ENCODE measurements around the gene SLC38A10. TPM values are rescaled to one million over a fixed set of nuclear protein-coding genes. Genes with fewer than 3 reads are reported as not detected.
"Not testable (repeated sequence)": the region's sequence is repeated elsewhere in the genome, so short reads cannot be mapped to it uniquely, and the experiment has no call there.

SLC38A10 gene
- total RNA-seq, 1 experiment from 2014 or later, result 109 TPM

DNA sequence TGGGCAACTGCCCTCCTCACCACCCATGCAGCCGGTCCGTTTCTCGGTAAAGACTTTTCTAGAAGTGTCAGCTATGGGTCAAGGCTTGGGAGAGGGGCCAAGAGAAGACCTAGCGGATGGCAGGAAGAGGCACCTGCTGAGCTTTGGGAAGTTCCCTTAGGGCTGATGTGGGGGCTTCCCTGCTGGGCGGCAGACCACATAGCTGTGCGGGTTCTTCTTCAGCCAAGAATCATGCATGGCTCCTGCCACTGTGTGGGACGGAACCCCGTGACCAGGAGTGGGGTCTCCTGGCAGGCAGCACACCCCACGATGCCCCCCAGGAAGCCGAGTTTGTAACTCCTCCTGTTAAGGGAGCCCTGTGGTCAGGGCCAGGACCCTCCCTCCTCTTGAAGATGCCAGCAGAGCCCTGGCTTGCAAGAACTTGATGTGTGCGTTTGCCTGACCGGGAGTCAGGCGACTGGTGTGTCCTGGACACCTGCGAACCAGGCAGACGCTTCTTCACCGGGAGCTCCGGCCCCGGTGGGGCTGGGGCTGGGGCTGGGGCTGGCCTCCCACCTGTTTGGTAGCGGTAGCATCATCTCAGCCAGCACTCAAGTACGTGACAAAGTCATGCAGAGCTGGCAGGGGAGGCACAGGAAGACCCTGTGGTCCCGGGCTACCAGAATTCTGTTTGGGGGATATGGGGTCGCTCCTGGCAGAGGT lies 17.7 kb upstream of the SLC38A10 start:
- no peak for DNase-seq (ENCODE audit: low spot score)

DNA sequence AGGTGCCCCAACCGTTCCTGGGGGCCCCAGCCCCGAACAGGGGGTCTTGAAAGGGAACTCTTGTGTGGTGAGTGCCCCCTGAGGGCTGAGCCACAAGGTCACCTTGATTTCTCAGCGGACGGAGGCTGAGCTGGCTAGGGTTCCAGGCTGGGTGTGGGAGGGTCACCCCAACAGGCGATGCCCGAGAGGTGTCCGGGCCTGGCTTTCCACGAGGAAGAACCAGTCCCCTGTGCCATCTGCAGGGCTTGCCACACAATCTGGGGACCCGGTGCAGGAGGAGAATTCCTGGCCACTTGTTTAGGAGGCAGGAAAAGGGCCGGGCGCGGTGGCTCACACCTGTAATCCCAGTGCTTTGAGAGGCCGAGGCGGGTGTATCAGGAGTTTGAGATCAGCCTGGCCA lies 16.8 kb upstream of the SLC38A10 start:
- no peak for DNase-seq (ENCODE audit: low spot score)

GRCh38 chr17:81310949-81311550 lies 15.9 kb upstream of the SLC38A10 start:
- no peak for DNase-seq (ENCODE audit: low spot score)

DNA sequence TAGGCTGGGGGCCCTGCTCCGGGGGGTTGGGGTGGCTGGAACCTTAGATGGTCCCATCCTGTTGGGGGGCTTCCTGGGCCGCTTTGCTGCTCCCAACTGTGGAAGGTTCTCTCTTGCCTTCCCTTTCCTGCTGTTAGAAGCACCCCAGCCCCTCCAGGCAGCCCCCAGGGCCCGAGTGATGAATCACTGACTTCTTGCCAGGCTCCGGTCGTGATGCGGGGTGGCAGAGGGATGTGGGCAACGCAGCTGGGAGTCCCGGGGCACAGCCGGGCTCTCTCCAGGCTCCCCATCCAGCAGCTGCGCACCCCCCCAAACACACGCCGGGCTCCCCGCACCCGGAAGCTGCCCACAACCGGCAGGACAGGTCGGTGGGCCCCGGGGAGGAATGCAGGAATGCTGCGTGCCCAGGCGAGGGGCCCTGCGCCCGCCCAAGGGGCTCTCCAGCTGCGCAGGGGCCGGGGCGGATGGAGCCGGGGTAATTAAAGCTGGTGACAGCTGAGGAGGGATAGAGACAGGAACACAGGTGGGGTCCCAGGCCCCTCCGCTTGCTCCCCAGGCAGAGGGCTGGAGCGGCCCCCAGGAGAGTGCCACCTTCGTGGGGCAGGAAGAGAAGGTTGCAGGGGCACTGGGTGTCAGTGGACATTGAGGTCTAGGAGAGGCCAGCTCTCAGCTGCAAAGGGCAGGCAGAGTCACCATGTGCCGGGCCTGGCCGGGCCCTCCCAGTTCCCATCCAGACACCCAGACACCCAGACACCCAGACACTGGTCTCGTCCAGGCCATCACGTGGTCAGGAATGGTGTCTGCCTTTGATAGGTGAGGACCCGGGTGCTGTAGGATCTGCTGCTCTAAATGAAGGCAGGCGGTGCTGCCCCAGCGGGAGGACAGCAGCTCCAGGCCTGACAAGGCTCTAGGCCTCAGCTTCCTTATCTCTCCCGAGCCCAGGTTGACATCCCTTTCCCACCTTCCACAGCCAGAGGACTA lies 15.0 kb upstream of the SLC38A10 start:
- no peak for DNase-seq (ENCODE audit: low spot score)

- DNase-seq (ENCODE audit: low spot score), result peak; percentile 93
Measured at GRCh38 chr17:81309140-81309858, 14.2 kb upstream of the SLC38A10 start.

DNA sequence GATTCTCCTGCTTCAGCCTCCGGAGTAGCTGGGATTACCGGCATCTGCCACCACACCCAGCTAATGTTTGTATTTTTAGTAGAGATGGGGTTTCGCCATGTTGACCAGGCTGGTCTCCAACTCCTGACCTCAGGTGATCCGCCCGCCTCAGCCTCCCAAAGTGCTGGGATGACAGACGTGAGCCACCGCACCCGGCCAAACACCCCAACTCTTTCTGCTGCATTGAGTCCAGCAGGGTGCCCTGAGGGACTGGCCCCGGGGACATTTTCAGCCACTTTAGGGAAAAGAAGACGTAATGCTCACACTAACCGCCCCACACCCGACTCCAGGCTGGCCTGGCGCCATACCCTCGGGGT lies 13.7 kb upstream of the SLC38A10 start:
- DNase-seq (ENCODE audit: low spot score), result not testable (repeated sequence)

DNA sequence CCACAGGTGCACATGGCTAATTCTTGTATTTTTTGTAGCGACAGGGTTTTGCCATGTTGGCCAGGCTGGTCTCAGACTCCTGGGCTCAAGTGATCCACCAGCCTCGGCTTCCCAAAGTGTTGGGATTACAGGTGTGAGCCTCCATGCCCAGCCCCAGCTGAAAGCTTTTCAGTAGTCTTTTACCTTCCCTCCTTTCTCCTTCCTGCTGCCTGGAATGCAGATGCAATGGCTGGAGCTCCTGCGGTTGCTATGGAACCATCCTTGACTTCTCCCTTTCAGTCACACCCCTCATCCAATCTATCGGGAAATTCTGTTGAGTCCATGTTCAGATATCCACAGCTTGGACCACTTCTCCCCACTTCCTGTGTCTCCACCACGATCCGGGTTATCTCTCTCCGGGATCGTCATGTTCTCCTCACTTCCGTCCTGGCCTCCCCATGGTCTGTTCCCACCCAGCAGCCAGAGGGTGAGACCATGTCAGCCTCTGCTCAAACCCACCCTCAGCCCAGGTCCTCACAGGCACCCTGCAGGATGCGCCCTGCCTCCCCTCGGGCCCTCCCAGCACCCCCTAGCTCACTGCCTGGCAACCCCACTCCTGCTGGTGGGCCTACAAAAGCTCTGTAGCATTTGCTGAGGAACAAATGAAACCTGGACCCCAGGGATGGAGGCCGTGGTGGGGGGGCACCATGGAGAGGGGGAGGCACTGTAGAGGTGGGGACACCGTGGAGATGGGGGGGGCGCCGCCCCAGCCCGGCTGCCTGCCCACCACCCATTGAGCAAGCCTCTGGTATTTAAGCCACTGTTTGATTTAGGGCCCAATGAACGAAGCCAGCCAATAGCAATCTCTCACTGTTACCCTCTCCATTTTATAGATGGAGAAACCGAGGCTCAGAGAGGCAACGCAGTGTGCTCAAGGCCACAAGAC lies 12.8 kb upstream of the SLC38A10 start:
- DNase-seq (ENCODE audit: low spot score), result no peak

DNA sequence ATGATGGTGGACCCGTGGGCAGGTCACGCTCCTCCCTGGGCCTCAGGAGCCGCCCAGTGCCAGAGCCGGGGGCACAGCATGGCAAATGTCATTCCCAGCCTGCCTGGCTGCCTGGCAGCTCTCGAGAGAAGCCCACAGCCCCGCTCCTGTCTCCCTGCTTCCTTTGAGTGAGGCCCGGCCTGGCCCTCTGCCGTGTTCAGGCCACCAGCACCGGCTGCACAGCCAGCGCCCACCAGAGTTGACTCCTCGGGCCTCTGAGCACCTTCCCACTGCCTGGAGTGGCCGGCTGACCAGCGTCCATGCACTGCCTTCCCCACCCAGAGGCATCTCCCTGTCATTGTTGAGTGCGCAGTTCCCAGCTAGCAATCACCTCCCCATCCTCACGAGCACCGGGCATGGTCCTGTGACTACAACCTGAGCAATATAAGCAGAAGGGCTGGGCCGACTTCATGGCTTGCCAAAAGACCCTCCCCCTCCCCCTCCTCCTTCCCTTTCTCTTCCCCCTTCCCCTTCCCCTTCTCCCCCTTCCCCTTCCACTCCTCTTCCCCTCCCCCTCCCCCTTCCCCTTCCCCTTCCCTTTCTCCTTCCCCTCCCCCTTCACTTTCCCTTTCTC lies 11.9 kb upstream of the SLC38A10 start:
- no peak for DNase-seq (ENCODE audit: low spot score)

DNA sequence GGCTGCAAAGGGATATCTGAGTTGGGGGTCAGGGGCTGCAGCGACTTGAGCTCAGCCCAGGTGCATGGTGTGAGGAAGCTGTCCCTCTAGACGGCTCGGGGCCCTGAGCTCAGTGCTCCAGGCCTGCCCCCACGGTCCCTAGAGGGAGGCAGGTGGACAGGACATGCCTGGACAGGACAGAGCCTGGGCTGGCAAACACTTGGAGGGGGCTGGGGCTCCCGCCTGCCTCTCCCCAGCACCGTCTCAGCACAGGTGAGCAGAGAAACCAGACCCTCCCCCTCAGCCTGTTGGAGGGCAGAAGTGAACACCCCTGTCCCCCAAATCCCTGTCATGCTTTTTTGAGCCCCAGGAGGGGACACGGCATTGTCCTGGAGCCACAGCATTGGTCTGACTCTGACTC lies 11.4 kb upstream of the SLC38A10 start:
- DNase-seq (ENCODE audit: low spot score), result no peak

GRCh38 chr17:81305051-81305630 lies 10.0 kb upstream of the SLC38A10 start:
- no peak for DNase-seq (ENCODE audit: low spot score)

- no peak for DNase-seq (ENCODE audit: low spot score)
Measured at GRCh38 chr17:81304196-81305015, 9.3 kb upstream of the SLC38A10 start.

- no peak for DNase-seq (ENCODE audit: low spot score)
Measured at GRCh38 chr17:81303385-81303784, 8.3 kb upstream of the SLC38A10 start.

- peak; percentile 44 for DNase-seq (ENCODE audit: low spot score)
Measured at GRCh38 chr17:81302861-81303333, 7.8 kb upstream of the SLC38A10 start.

DNA sequence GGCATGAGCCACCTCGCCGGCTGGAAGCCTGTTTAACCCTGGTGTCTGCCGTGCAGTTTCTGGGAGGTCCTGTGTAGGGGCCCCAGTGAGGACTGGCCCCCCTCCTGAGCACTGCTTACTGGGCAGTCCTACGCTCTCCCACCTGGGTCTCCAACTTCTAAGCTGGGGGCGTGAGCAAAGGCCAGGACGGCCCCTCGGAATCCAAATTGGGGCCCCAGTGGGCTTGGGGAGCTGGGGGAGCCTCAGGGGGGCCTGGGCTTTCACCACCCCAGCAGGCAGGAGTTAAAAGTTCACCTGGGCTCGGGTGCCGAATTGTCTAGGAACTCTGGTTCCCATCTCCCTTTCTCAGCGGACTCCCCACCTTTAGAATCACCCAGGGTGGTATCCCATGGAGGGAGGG lies 7.2 kb upstream of the SLC38A10 start:
- DNase-seq (ENCODE audit: low spot score), result no peak

- no peak for DNase-seq (ENCODE audit: low spot score)
Measured at GRCh38 chr17:81301195-81302144, 6.4 kb upstream of the SLC38A10 start.

DNA sequence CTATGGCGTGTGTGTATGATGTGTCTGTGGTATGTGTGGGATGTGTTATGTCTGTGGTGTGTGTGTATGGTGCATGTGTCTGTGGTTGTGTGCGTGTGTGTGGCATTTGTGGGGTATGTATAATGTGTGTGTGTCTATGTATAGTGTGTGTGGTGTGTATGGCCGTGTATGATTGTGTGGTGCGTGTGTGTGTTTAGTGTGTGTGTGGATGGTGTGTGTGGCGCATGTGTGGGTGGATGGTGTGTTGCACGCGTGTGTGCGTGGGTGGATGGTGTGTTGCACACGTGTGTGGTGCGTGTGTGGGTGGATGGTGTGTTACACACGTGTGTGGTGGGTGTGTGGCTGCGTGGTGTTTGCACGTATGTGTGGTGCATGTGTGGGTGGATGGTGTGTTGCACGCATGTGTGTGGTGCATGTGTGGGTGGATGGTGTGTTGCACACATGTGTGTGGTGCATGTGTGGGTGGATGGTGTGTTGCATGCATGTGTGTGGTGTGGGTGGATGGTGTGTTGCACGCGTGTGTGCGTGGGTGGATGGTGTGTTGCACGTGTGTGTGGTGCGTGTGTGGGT lies 5.6 kb upstream of the SLC38A10 start:
- DNase-seq (ENCODE audit: low spot score), result no peak

Data from HT-29 (cell line).